ENCODE results near the gene USH2A. TPM values are rescaled to one million over a fixed set of nuclear protein-coding genes. Genes with fewer than 3 reads are reported as not detected.

Gene USH2A
- total and polyA plus RNA-seq, 3 donors from 2014 or later: 1.6 to 2.5 (median 1.8) TPM

DNA sequence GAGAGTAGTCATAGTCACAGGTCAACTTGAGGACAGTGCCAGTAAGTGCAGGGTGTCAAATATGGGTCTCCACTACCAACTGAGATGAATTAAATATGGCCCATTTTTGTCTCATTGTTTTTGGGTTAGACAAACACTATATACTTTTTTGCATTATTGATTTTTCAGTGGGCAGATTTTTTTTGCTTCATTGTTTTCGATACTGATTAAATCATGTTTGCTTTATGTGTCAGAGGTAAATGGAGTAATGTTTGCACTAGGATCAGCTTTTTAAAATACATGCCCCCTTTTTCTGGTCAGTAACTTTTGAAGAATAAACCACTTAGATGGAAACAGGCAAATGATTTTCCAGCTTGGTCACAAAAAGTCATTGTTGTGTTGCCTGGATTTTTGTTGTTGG is 199.0 kb downstream of the USH2A start:
- Histone ChIP-seq H3K4me1 (peaks cover 3% of the 10 kb centered on the region), H3K36me3 (ENCODE audit: low read depth, missing control alignments) (no peaks in the 10 kb centered on the region), H3K27me3 (no peaks in the 10 kb centered on the region), H3K4me3 (no peak overlapping the region), H3K9me3 (no peaks in the 10 kb centered on the region), H3K27ac (no peak overlapping the region)
- TF ChIP-seq POLR2A (IDR thresholded peaks at IDR 0.05) (no peak), CTCF (IDR thresholded peaks at IDR 0.05) (no peak)
- 92 to 93% methylated on average over 1 of the region's 1 CpG for WGBS, 2 donors
- DNase-seq: no peak
- intact Hi-C loops (cut with DNase I; ENCODE audit: low total_unique reads): no loop called here

- no peak overlapping the region for H3K4me3 ChIP-seq
- WGBS, 2 donors: 80 to 83% methylated on average over 4 of the region's 4 CpGs
- no peaks in the 10 kb centered on the region for H3K36me3 ChIP-seq (ENCODE audit: low read depth, missing control alignments)
- peaks cover 3% of the 10 kb centered on the region for H3K4me1 ChIP-seq
- H3K9me3 ChIP-seq: no peaks in the 10 kb centered on the region
- TF ChIP-seq POLR2A (IDR thresholded peaks at IDR 0.05) (no peak), CTCF (IDR thresholded peaks at IDR 0.05) (no peak)
- no peaks in the 10 kb centered on the region for H3K27me3 ChIP-seq
- intact Hi-C loops (cut with DNase I; ENCODE audit: low total_unique reads): no loop called here
- no peak overlapping the region for H3K27ac ChIP-seq
- no peak for DNase-seq
Measured at GRCh38 chr1:216223486-216223885, 199.8 kb downstream of the USH2A start.

GRCh38 chr1:216222288-216222687 is 201.0 kb downstream of the USH2A start:
- Histone ChIP-seq H3K9me3 (no peaks in the 10 kb centered on the region), H3K27ac (no peak overlapping the region), H3K4me1 (peaks cover 3% of the 10 kb centered on the region), H3K27me3 (no peaks in the 10 kb centered on the region), H3K36me3 (ENCODE audit: low read depth, missing control alignments) (no peaks in the 10 kb centered on the region), H3K4me3 (no peak overlapping the region)
- intact Hi-C loops (cut with DNase I; ENCODE audit: low total_unique reads): no loop called here
- 99 to 100% methylated on average over 2 of the region's 2 CpGs for WGBS, 2 donors
- no peak for TF ChIP-seq CTCF (IDR thresholded peaks at IDR 0.05)
- no peak for DNase-seq

DNA sequence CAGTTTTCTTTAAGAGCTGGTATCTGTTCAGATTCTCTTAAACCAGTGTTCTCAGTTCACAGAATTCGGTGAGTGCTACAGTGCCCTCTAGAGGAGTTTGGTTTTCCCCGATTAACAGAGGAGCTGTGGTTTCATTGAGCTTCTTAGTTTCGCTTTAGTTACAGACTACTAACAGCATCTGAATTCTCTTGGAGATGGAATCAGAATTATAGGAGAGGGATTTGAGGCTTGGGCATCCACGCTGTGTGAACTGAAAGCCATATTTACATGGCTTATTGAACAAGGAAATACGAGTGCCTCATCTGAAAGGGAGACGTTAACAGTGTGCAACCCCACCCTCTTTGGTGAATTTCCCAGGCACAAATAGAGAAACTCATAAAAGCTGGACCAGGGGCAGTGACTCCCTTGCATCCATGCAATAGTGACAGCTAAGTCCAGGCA is 202.0 kb downstream of the USH2A start:
- intact Hi-C loops (cut with DNase I; ENCODE audit: low total_unique reads): no loop called here
- peak in 1 of 3 experiments; percentile 51 for TF ChIP-seq CTCF (IDR thresholded peaks at IDR 0.05)
- TF ChIP-seq POLR2A (IDR thresholded peaks at IDR 0.05): no peak
- H3K4me1 ChIP-seq: peaks cover 3% of the 10 kb centered on the region
- WGBS, 2 donors: 4 to 6% methylated on average over 6 of the region's 6 CpGs
- DNase-seq: peak; percentile 66
- no peak overlapping the region for H3K4me3 ChIP-seq
- H3K27ac ChIP-seq: no peak overlapping the region
- H3K27me3 ChIP-seq: no peaks in the 10 kb centered on the region
- no peaks in the 10 kb centered on the region for H3K36me3 ChIP-seq (ENCODE audit: low read depth, missing control alignments)
- H3K9me3 ChIP-seq: no peaks in the 10 kb centered on the region

DNA sequence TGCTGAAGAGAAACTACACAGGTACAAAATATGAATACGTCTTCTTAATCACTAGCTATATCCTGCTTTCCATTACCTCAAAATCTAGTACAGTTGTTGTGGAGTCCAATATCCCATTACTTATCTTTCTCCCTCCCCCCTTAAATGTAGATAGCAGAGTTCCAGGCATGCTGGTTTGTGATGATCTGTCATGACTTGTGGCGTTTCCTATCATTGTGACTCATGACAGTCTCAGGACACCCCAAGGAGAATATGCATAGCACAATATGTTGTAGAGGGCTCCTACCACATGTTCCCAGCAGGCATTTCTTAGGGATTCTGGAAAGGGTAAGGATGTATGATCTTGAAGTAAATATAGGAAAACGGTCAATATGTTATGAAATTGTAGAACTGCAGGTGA is 206.9 kb downstream of the USH2A start:
- 87 to 91% methylated on average over 3 of the region's 3 CpGs for WGBS, 2 donors
- no peak overlapping the region for H3K27ac ChIP-seq
- no peak overlapping the region for H3K4me3 ChIP-seq
- intact Hi-C loops (cut with DNase I; ENCODE audit: low total_unique reads): no loop called here
- no peaks in the 10 kb centered on the region for H3K36me3 ChIP-seq (ENCODE audit: low read depth, missing control alignments)
- no peaks in the 10 kb centered on the region for H3K9me3 ChIP-seq
- TF ChIP-seq CTCF (IDR thresholded peaks at IDR 0.05): no peak
- TF ChIP-seq POLR2A (IDR thresholded peaks at IDR 0.05): no peak
- no peak for DNase-seq
- H3K4me1 ChIP-seq: no peaks in the 10 kb centered on the region
- H3K27me3 ChIP-seq: no peaks in the 10 kb centered on the region

All from testis (tissue), 3 donors.